NCI-H187 (cell line): ENCODE measurements around the gene QRFP.

Source experiments
- DNase-seq, 2 experiments: peaks; one replicate each; lab custom pipeline; 2025; lab: John Stamatoyannopoulos, UW

The QRFP gene

GRCh38 chr9:130904070-130905044, 7.7 kb upstream of the QRFP start:
- DNase-seq, result no peak

GRCh38 chr9:130903194-130904069, 6.8 kb upstream of the QRFP start:
- DNase-seq, result no peak

GRCh38 chr9:130902204-130903185, 5.9 kb upstream of the QRFP start:
- DNase-seq, result no peak

GRCh38 chr9:130901498-130902203, 5.0 kb upstream of the QRFP start:
- no peak for DNase-seq

GRCh38 chr9:130900701-130901497, 4.3 kb upstream of the QRFP start:
- no peak for DNase-seq

DNA sequence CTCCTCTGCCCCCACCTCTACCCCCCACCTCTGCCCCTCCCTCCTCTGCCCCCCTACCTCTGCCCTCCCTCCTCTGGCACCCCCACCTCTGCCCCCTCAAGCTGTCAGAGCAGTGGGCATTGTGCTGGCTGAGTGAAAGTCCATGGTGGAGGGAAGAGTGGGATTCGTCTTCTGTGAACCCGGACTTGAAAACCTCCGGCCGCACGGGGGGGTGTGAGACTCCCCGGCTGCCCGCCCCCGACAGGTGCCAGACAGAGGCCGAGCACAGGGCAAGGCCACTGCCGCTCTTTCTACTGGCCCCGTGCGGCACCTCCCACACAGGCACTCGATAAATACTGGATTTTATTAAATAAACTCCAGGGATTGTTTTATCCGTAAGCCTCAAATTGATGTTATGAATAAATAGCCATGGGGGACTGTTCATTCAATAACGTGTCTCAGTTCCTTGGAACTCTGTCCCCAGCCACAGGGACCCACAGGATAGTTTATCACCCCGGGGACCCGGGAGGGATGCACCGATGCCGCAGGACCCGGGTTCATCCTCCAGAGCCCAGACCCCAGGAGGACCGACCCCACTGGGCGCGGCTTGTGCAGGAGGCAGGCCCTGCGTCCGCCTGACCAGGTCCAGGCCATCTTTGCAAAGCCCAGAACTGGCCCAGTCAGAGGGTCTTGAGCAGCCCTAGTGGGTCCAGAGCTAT, 2.6 kb upstream of the QRFP start:
- no peak for DNase-seq

- no peak for DNase-seq
Observed at GRCh38 chr9:130898552-130898852, 1.9 kb upstream of the QRFP start.

DNA sequence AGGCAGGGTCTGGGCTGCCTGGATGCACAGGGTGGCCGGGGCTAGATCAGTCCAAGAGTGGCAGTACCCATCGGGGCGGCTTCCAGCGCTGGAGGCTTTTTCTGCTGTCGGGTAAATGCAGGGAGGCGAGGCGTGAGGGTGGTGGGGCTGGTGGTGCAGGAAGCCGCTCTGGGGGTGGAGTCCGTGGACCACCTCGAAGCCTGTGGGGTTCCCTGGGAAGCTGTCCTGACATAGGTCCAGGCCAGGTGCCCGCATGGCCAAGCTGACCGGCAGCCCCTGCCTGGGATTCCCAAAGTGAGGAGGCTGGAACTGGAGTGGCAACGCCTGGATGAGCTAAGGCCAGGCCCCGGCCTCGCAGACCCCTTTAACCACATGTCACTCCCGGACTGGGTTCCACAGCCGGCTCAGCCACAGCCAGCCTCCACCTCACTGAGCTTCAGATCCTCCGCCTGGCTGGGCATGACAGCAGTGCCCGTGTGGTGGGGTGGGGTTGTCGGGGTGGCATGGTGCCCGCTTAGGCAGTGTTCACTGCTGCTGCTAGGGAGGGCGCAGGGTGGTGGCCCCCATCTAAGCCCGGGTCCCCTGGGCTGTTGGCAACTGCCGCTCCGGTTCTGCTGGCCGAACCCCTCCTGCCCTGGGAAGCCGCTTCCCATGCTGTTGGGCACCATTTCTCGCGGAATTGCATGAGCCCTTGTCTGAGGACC, 1.4 kb upstream of the QRFP start:
- no peak for DNase-seq

- DNase-seq, result no peak
Observed at GRCh38 chr9:130897105-130897751, 616 bp upstream of the QRFP start.

DNA sequence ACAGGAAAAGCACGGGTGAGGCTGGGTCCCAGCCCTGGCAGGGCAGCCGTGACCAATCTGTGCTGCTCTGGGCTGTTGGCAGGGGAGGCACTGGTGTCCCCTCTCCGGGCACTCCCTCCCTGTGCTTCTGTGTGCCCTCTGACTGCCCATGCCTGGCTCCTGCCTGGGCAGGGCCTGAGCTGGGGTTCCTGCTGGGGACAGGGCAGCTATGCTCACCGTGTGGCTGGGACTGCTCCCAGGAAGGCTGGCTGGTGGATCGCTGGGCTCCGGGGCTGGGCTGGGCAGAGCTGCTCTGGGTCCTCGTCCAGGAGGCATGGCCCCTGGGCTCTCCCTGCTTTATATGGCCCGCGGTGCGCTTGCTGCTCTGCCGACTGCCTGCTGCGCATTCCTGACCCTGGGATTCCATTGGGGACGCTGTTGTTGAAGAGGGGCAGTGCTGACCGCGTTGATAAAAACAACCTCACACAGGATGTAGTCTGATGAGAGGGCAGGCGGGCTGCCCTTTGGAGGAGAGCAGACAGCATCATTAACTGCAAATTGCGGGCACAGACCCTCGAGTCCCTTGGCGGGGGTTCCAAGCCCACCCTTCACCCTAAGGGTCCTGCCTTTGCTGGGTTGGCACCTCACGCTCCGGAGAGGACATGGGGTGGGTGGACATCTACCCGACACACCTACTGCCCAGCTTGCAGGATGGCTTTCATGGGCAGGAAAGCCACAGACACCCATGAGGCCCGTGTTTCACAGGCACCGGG, 955 bp downstream of the QRFP start:
- DNase-seq, result no peak

GRCh38 chr9:130895038-130895437, 1.6 kb downstream of the QRFP start:
- no peak for DNase-seq

DNA sequence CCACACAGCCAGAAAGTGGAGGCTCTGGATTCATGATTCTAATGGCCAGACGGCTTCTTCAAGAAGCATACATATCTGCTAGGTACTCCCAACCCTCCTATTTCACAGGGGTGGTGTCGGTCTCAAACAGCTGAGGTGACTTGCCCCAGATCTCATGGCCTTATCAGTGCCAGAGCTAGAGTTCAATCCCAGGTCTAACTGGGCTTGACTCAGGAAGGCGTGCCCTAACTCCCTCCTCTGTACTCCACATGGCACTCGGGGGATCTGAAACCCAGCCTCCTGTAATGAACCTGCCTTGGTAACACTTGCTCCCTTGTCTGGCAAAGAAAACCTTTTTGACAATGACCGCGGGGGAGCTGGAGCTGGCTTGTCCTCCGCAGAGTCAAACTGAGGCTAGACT, 2.1 kb downstream of the QRFP start:
- no peak for DNase-seq

GRCh38 chr9:130893341-130894101, 3.1 kb downstream of the QRFP start:
- DNase-seq, result no peak

- DNase-seq, result no peak
Observed at GRCh38 chr9:130892477-130893304, 3.9 kb downstream of the QRFP start.

DNA sequence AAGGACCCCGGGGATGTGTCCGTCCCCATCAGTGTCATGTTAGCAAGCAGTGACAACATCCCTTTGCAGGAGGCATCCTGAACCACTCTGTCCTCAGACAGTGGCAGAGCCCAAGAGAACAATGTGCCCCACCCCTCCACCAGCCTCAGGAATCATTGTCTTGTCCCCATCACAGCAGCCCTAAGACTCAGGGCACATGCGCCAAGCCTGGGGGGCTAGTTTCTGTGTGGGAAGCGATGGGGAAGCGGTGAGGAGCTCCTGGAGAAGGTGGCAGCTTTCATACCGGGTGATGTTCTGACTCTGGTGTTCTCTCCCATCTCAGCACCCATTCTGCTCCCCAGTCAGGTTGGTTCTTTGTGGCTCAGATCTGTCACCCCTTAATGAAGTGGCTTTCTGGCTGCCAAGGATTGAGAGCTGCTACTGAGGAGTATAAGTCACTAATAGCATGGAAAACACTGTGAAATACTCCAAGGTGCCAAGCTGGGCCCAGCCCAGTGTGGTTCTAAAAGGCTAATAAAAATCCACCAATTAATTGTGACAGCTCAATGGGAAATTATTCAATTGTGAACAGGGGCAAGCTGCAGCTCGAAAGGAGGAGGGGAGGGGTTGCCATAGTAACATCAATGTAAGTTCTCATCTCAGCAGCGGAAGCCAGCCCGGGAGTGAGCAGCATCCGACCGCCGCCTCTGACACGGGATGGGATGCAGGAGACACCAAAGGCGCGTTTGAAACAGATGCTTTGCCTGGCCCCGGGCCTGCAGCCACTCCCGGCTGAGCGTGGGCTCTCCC, 4.7 kb downstream of the QRFP start:
- no peak for DNase-seq
